ENCODE data around the gene ACP4. TPM values are rescaled to one million over a fixed set of nuclear protein-coding genes. Genes with fewer than 3 reads are reported as not detected.
"Not testable (repeated sequence)": the region's sequence is repeated elsewhere in the genome, so short reads cannot be mapped to it uniquely, and the experiment has no call there.

Gene ACP4
- total and polyA plus RNA-seq, 2 experiments from 2014 or later = not detected

GRCh38 chr19:50768277-50768676 lies 21.9 kb upstream of the ACP4 start:
- H3K4me3 ChIP-seq = no peak overlapping the region

GRCh38 chr19:50770164-50770563 lies 20.1 kb upstream of the ACP4 start, which contains the start of gene GPR32:
Gene GPR32 (plus strand): TSS chr19:50770464. CDS start chr19:50770601, 137 bp downstream.
- H3K9me2 ChIP-seq (ENCODE audit: insufficient read depth); H3K4me2 ChIP-seq (ENCODE audit: unreplicated experiment); H3K27me3 ChIP-seq (replicated peaks; ENCODE audit: insufficient read depth); H3F3A ChIP-seq (ENCODE audit: insufficient read depth); in situ Hi-C loops (cut with MboI); H3K4me1 ChIP-seq (ENCODE audit: insufficient read depth); H2AFZ ChIP-seq; H4K20me1 ChIP-seq (ENCODE audit: insufficient read depth); H3K27ac ChIP-seq; H3K9ac ChIP-seq; H3K79me2 ChIP-seq (ENCODE audit: insufficient read depth); H3K4me3 ChIP-seq; H3K36me3 ChIP-seq (ENCODE audit: low read depth); DNase-seq; H3K9me3 ChIP-seq (ENCODE audit: low read depth): not testable (repeated sequence)
- 44 to 54% methylated on average over 2 of the region's 2 CpGs for WGBS, 2 experiments (ENCODE audit: low coverage in 1 of 2, low lambda C conversion rate in 2 of 2, missing lambda C conversion rate in 2 of 2)

More at GRCh38 chr19:50768277-50768676, 21.9 kb upstream of the ACP4 start:
- Histone ChIP-seq H3K9me2 (ENCODE audit: insufficient read depth) (no peaks in the 10 kb centered on the region), H3K4me1 (ENCODE audit: insufficient read depth) (no peaks in the 10 kb centered on the region), H3K27ac (no peak overlapping the region), H3K36me3 (ENCODE audit: low read depth) (no peaks in the 10 kb centered on the region), H3K79me2 (ENCODE audit: insufficient read depth) (no peaks in the 10 kb centered on the region), H3K9me3 (ENCODE audit: low read depth) (no peaks in the 10 kb centered on the region), H3F3A (ENCODE audit: insufficient read depth) (no peaks in the 10 kb centered on the region), H3K9ac (no peak overlapping the region), H3K4me2 (ENCODE audit: unreplicated experiment) (no peak overlapping the region), H4K20me1 (ENCODE audit: insufficient read depth) (no peaks in the 10 kb centered on the region), H2AFZ (no peak overlapping the region), H3K27me3 (replicated peaks; ENCODE audit: insufficient read depth) (no peaks in the 10 kb centered on the region; the same call in 1 of the 2 replicates)
- no peak for DNase-seq
- WGBS, 2 experiments (ENCODE audit: low coverage in 1 of 2, low lambda C conversion rate in 2 of 2, missing lambda C conversion rate in 2 of 2) = 40 to 49% methylated on average over 5 of the region's 5 CpGs
- in situ Hi-C loops (cut with MboI) = no loop called here
- no peak for TF ChIP-seq EZH2 (IDR thresholded peaks at IDR 0.05; ENCODE audit: insufficient read depth, poor library complexity, severe bottlenecking)
- no peak for TF ChIP-seq EZH2phosphoT487 (IDR thresholded peaks at IDR 0.05; ENCODE audit: insufficient read depth, low read depth)

GRCh38 chr19:50770888-50771287 lies 19.3 kb upstream of the ACP4 start:
- DNase-seq = no peak
- no peaks in the 10 kb centered on the region for H3K36me3 ChIP-seq (ENCODE audit: low read depth)
- TF ChIP-seq EZH2phosphoT487 (IDR thresholded peaks at IDR 0.05; ENCODE audit: insufficient read depth, low read depth) (no peak), EZH2 (IDR thresholded peaks at IDR 0.05; ENCODE audit: insufficient read depth, poor library complexity, severe bottlenecking) (no peak)
- no peaks in the 10 kb centered on the region for H3K9me3 ChIP-seq (ENCODE audit: low read depth)
- in situ Hi-C loops (cut with MboI) = no loop called here
- no peak overlapping the region for H2AFZ ChIP-seq
- H3K4me3 ChIP-seq = no peak overlapping the region
- no peaks in the 10 kb centered on the region for H3F3A ChIP-seq (ENCODE audit: insufficient read depth)
- H3K27me3 ChIP-seq (replicated peaks; ENCODE audit: insufficient read depth) = peaks cover 6% of the 10 kb centered on the region
- H3K9me2 ChIP-seq (ENCODE audit: insufficient read depth) = no peaks in the 10 kb centered on the region
- 54 to 63% methylated on average over 13 of the region's 13 CpGs for WGBS, 2 experiments (ENCODE audit: low coverage in 1 of 2, low lambda C conversion rate in 2 of 2, missing lambda C conversion rate in 2 of 2)
- H4K20me1 ChIP-seq (ENCODE audit: insufficient read depth) = no peaks in the 10 kb centered on the region
- no peak overlapping the region for H3K4me2 ChIP-seq (ENCODE audit: unreplicated experiment)
- H3K4me1 ChIP-seq (ENCODE audit: insufficient read depth) = no peaks in the 10 kb centered on the region
- H3K79me2 ChIP-seq (ENCODE audit: insufficient read depth) = no peaks in the 10 kb centered on the region
- no peak overlapping the region for H3K9ac ChIP-seq
- H3K27ac ChIP-seq = no peak overlapping the region

- in situ Hi-C loops (cut with MboI) = no loop called here
- peak; percentile 39 for DNase-seq
Observed at GRCh38 chr19:50772476-50772875, 17.7 kb upstream of the ACP4 start.

GRCh38 chr19:50772912-50773311 lies 17.3 kb upstream of the ACP4 start:
- H3K36me3 ChIP-seq (ENCODE audit: low read depth); H3K79me2 ChIP-seq (ENCODE audit: insufficient read depth); H3K9me2 ChIP-seq (ENCODE audit: insufficient read depth); H3K27ac ChIP-seq; H3K4me1 ChIP-seq (ENCODE audit: insufficient read depth); DNase-seq; H2AFZ ChIP-seq; H3F3A ChIP-seq (ENCODE audit: insufficient read depth); in situ Hi-C loops (cut with MboI); H4K20me1 ChIP-seq (ENCODE audit: insufficient read depth); H3K9me3 ChIP-seq (ENCODE audit: low read depth); H3K9ac ChIP-seq; H3K4me2 ChIP-seq (ENCODE audit: unreplicated experiment); H3K4me3 ChIP-seq: not testable (repeated sequence)
- peaks cover 18% of the 10 kb centered on the region for H3K27me3 ChIP-seq (replicated peaks; ENCODE audit: insufficient read depth)
- 45 to 50% methylated on average over 3 of the region's 3 CpGs for WGBS, 2 experiments (ENCODE audit: low coverage in 1 of 2, low lambda C conversion rate in 2 of 2, missing lambda C conversion rate in 2 of 2)

More at GRCh38 chr19:50772476-50772875, 17.7 kb upstream of the ACP4 start:
- Histone ChIP-seq H4K20me1 (ENCODE audit: insufficient read depth) (no peaks in the 10 kb centered on the region), H3F3A (ENCODE audit: insufficient read depth) (no peaks in the 10 kb centered on the region), H3K9me3 (ENCODE audit: low read depth) (no peaks in the 10 kb centered on the region), H2AFZ (no peak overlapping the region), H3K27me3 (replicated peaks; ENCODE audit: insufficient read depth) (peaks cover 14% of the 10 kb centered on the region), H3K36me3 (ENCODE audit: low read depth) (no peaks in the 10 kb centered on the region), H3K79me2 (ENCODE audit: insufficient read depth) (no peaks in the 10 kb centered on the region), H3K4me1 (ENCODE audit: insufficient read depth) (no peaks in the 10 kb centered on the region), H3K9ac (no peak overlapping the region), H3K27ac (no peak overlapping the region), H3K9me2 (ENCODE audit: insufficient read depth) (no peaks in the 10 kb centered on the region), H3K4me3 (no peak overlapping the region), H3K4me2 (ENCODE audit: unreplicated experiment) (no peak overlapping the region)
- TF ChIP-seq EZH2phosphoT487 (IDR thresholded peaks at IDR 0.05; ENCODE audit: insufficient read depth, low read depth) (no peak), EZH2 (IDR thresholded peaks at IDR 0.05; ENCODE audit: insufficient read depth, poor library complexity, severe bottlenecking) (no peak)
- 12 to 22% methylated on average over 2 of the region's 2 CpGs for WGBS, 2 experiments (ENCODE audit: low coverage in 1 of 2, low lambda C conversion rate in 2 of 2, missing lambda C conversion rate in 2 of 2)

- H3F3A ChIP-seq (ENCODE audit: insufficient read depth); in situ Hi-C loops (cut with MboI); H4K20me1 ChIP-seq (ENCODE audit: insufficient read depth); H3K9ac ChIP-seq; H3K79me2 ChIP-seq (ENCODE audit: insufficient read depth); H3K4me2 ChIP-seq (ENCODE audit: unreplicated experiment); H3K9me3 ChIP-seq (ENCODE audit: low read depth); H2AFZ ChIP-seq; H3K27ac ChIP-seq; H3K4me1 ChIP-seq (ENCODE audit: insufficient read depth); DNase-seq; H3K9me2 ChIP-seq (ENCODE audit: insufficient read depth); H3K4me3 ChIP-seq; H3K36me3 ChIP-seq (ENCODE audit: low read depth): not testable (repeated sequence)
- peaks cover 23% of the 10 kb centered on the region for H3K27me3 ChIP-seq (replicated peaks; ENCODE audit: insufficient read depth)
- WGBS, 2 experiments (ENCODE audit: low coverage in 1 of 2, low lambda C conversion rate in 2 of 2, missing lambda C conversion rate in 2 of 2) = 4 to 9% methylated on average over 6 to 7 of the region's 7 CpGs
Observed at GRCh38 chr19:50773454-50773853, 16.8 kb upstream of the ACP4 start.
